Keratinocyte (primary cell): ENCODE data around the gene DPYSL5. TPM values are rescaled to one million over a fixed set of nuclear protein-coding genes. Genes with fewer than 3 reads are reported as not detected.

Source experiments
- DNase-seq: peaks from one replicate; pipeline ENCODE4 v3.0.0-alpha.2; 2011; ENCODE audit warnings: low read depth, missing footprints, low spot score
- FAIRE-seq: peaks from 2 replicates; lab custom pipeline; 2011; peaks lifted over from hg19 to GRCh38; lab: Jason Lieb, UNC
- H2AFZ ChIP-seq: 2 replicates; pipeline ENCODE4 v1.6.0; 2012; ENCODE audit warnings: low read length, control low read depth, inconsistent platforms; ENCODE audit not compliant: control insufficient read depth
- H3K27ac ChIP-seq: 2 replicates; pipeline ENCODE4 v1.5.1; 2011; ENCODE audit warnings: low read length; ENCODE audit not compliant: control insufficient read depth, insufficient read depth
- H3K27me3 ChIP-seq: 3 replicates; pipeline ENCODE4 v1.6.0; 2011; ENCODE audit warnings: low read length; ENCODE audit not compliant: control insufficient read depth, insufficient read depth; ENCODE audit errors: extremely low read depth
- H3K36me3 ChIP-seq, 2 experiments: 2 replicates in 1 of 2; 3 replicates in 1 of 2; pipeline ENCODE4 v1.5.1; 2011; ENCODE audit warnings: low read length in 2 of 2, mild to moderate bottlenecking in 1 of 2; ENCODE audit not compliant: control insufficient read depth in 2 of 2, insufficient read depth in 2 of 2; ENCODE audit errors: extremely low read depth in 1 of 2
- H3K4me1 ChIP-seq: 3 replicates; pipeline ENCODE4 v1.5.1; 2011; ENCODE audit warnings: low read length; ENCODE audit not compliant: control insufficient read depth, insufficient read depth; ENCODE audit errors: extremely low read depth
- H3K4me2 ChIP-seq: 3 replicates; pipeline ENCODE4 v1.6.0; 2011; ENCODE audit warnings: low read depth, low read length; ENCODE audit not compliant: control insufficient read depth, insufficient read depth; ENCODE audit errors: extremely low read depth
- H3K4me3 ChIP-seq, 3 experiments: fragments of 200-600 bp in 1 of 3; sonication (generic) in 1 of 3; 2 replicates in 2 of 3; 3 replicates in 1 of 3; pipeline ENCODE4 v1.5.1; 2011 to 2016; ENCODE audit warnings: low read length in 3 of 3, mild to moderate bottlenecking in 3 of 3, control low read depth in 2 of 3, inconsistent platforms in 1 of 3, low read depth in 1 of 3, mixed read lengths in 1 of 3, mixed run types in 1 of 3, moderate library complexity in 1 of 3; ENCODE audit not compliant: control insufficient read depth in 2 of 3, insufficient read depth in 2 of 3; ENCODE audit errors: extremely low read depth in 1 of 3
- H3K79me2 ChIP-seq: 2 replicates; pipeline ENCODE4 v1.6.0; 2012; ENCODE audit warnings: low read length; ENCODE audit not compliant: control insufficient read depth, insufficient read depth
- H3K9ac ChIP-seq: 3 replicates; pipeline ENCODE4 v1.6.0; 2011; ENCODE audit warnings: low read length; ENCODE audit not compliant: control insufficient read depth, insufficient read depth; ENCODE audit errors: extremely low read depth
- H3K9me1 ChIP-seq: 3 replicates; pipeline ENCODE4 v1.6.0; 2011; ENCODE audit warnings: low read length; ENCODE audit not compliant: control insufficient read depth, insufficient read depth; ENCODE audit errors: extremely low read depth
- H3K9me3 ChIP-seq: 2 replicates; pipeline ENCODE4 v1.5.1; 2012; ENCODE audit warnings: low read depth, low read length; ENCODE audit not compliant: control insufficient read depth
- H4K20me1 ChIP-seq: 3 replicates; pipeline ENCODE4 v1.6.0; 2011; ENCODE audit warnings: low read length; ENCODE audit not compliant: control insufficient read depth, insufficient read depth; ENCODE audit errors: extremely low read depth
- CTCF ChIP-seq, 3 experiments: IDR thresholded peaks in 1 of 3; conservative IDR thresholded peaks in 1 of 3; optimal IDR thresholded peaks in 1 of 3; 2 replicates in 2 of 3; 3 replicates in 1 of 3; pipeline versions ENCODE3 to v1.5.1; 2011; ENCODE audit warnings: low read length in 3 of 3, mild to moderate bottlenecking in 3 of 3, moderate library complexity in 2 of 3, control low read depth in 1 of 3, inconsistent platforms in 1 of 3; ENCODE audit not compliant: insufficient read depth in 2 of 3; ENCODE audit errors: extremely low read depth in 1 of 3
- EZH2 ChIP-seq: IDR thresholded peaks from one replicate; pipeline ENCODE4 v1.6.1; 2012; ENCODE audit warnings: inconsistent platforms, mild to moderate bottlenecking, low read length, moderate library complexity
- dilution Hi-C: fragments of 300-500 bp; cut with MboI; formaldehyde crosslinking; loops from one replicate; pipeline ENCODE4 v1.7.0; 2020; ENCODE audit warnings: low sequenced_read_pairs; ENCODE audit not compliant: extremely low pct_ligation_motif_present
- polyA plus RNA-seq, 5 experiments: library from polyadenylated mRNA; depleted of rRNA in 3 of 5; stranded (reverse) in 3 of 5; stranded (forward) in 1 of 5; unstranded in 1 of 5; fragments of >200 nt; gene quantifications; 1 replicate in 1 of 5; 2 replicates in 3 of 5; 3 replicates in 1 of 5; pipeline versions ENCODE4 v1.2.1 to v1.2.3, GENCODE V29; 2011 to 2012; ENCODE audit warnings: missing spikeins in 2 of 5, low read depth in 1 of 5, low replicate concordance in 1 of 5

Gene DPYSL5
- polyA plus RNA-seq, 1 donor (not counting 4 experiments of a cell fraction or from before 2014, with no cell fraction given), result not detected

- Histone ChIP-seq H3K4me3 (no peak overlapping the region), H3K9ac (no peak overlapping the region), H3K27me3 (no peaks in the 10 kb centered on the region), H3K9me1 (no peaks in the 10 kb centered on the region), H3K9me3 (no peaks in the 10 kb centered on the region), H4K20me1 (no peaks in the 10 kb centered on the region), H2AFZ (no peak overlapping the region), H3K79me2 (no peaks in the 10 kb centered on the region), H3K27ac (no peak overlapping the region), H3K4me2 (no peak overlapping the region), H3K36me3 (no peaks in the 10 kb centered on the region), H3K4me1 (peaks cover 17% of the 10 kb centered on the region)
- DNase-seq (no peak), FAIRE-seq (no peak)
- TF ChIP-seq EZH2, result no peak
- no peak for TF ChIP-seq CTCF (optimal IDR thresholded peaks at IDR 0.05 in 1 of 3, IDR thresholded peaks at IDR 0.05 in 1 of 3, conservative IDR thresholded peaks at IDR 0.05 in 1 of 3; ENCODE audit: extremely low read depth in 1 of 3, insufficient read depth in 2 of 3, low read length in 3 of 3)
- dilution Hi-C loops, result no loop called here
Observed at GRCh38 chr2:26809876-26810577, 37.9 kb upstream of the DPYSL5 start.

- DNase-seq, result no peak
- Histone ChIP-seq H3K9me1 (no peaks in the 10 kb centered on the region), H3K9me3 (no peaks in the 10 kb centered on the region), H4K20me1 (no peaks in the 10 kb centered on the region), H3K9ac (no peak overlapping the region), H3K27ac (no peak overlapping the region), H2AFZ (no peak overlapping the region), H3K36me3 (no peaks in the 10 kb centered on the region), H3K4me2 (no peak overlapping the region), H3K4me3 (no peak overlapping the region), H3K79me2 (no peaks in the 10 kb centered on the region), H3K27me3 (no peaks in the 10 kb centered on the region), H3K4me1 (peaks cover 8% of the 10 kb centered on the region)
- TF ChIP-seq CTCF (optimal IDR thresholded peaks at IDR 0.05 in 1 of 3, IDR thresholded peaks at IDR 0.05 in 1 of 3, conservative IDR thresholded peaks at IDR 0.05 in 1 of 3; ENCODE audit: extremely low read depth in 1 of 3, insufficient read depth in 2 of 3, low read length in 3 of 3) (no peak), EZH2 (no peak)
- dilution Hi-C loops, result no loop called here
- FAIRE-seq, result no peak
Observed at GRCh38 chr2:26811261-26811660, 36.7 kb upstream of the DPYSL5 start.
